HG03432 (cell line): Measurements from ENCODE around the gene ACOXL.
A peak's percentile ranks its signal among the peaks of the same experiment; 100 is the strongest.
"Not testable (repeated sequence)": the region's sequence is repeated elsewhere in the genome, so short reads cannot be mapped to it uniquely, and the experiment has no call there.

ENCODE experiments used
- ATAC-seq: cut with Tn5 transposase; IDR thresholded peaks from one replicate; pipeline ENCODE4 v1.9.1; 2021; ENCODE audit warnings: mild to moderate bottlenecking, moderate library complexity; ENCODE audit not compliant: unreplicated experiment

The ACOXL gene

DNA sequence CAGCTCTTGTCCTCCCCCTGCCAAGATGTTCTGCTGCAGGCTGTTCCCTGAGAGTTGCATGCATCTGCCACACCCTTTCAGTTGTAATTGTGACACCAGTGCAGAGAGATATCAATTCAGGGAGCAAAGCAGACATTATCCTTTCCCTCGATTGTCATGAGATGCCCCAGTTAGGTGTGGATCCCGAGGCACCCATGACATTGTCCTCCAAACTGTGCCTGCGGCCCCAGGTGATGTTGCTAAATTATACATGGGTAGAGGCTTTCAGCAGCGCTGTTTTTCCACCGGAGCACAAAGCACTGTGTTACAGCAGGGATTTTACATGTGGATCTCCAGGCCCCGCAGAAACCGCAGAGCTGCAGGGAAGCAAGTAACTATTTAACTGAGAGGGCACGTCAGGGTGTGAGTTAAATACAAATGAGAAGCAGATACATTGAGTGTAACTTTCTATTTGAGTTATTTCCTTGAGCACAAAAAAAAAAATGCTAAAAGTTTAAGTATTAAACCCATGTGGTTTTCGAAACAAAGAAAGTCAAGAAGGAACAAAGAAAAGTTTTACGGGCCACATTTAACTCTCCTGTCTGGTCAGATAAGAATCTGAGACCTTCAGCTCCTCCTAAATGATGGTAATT lies 298.0 kb downstream of the ACOXL start:
- ATAC-seq = peak; percentile 86

DNA sequence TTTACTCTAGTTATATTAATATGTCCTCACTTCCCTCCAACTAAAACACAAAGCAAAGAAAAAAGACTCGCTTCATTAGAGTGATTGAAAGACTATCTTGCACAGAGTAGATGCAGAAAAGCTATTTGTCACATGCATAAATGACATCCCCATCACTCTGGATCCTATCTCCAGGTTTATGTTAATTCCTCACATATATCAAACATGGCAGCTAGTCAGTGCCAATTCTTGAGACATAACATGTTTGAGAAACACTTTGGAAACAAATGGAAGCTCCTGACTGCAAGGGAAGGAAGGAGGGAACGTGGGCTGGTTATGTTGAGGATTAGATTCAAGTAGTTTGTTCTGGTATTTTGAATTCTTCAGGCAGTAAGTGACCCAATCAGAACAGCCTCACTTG lies 298.6 kb downstream of the ACOXL start:
- ATAC-seq = no peak

DNA sequence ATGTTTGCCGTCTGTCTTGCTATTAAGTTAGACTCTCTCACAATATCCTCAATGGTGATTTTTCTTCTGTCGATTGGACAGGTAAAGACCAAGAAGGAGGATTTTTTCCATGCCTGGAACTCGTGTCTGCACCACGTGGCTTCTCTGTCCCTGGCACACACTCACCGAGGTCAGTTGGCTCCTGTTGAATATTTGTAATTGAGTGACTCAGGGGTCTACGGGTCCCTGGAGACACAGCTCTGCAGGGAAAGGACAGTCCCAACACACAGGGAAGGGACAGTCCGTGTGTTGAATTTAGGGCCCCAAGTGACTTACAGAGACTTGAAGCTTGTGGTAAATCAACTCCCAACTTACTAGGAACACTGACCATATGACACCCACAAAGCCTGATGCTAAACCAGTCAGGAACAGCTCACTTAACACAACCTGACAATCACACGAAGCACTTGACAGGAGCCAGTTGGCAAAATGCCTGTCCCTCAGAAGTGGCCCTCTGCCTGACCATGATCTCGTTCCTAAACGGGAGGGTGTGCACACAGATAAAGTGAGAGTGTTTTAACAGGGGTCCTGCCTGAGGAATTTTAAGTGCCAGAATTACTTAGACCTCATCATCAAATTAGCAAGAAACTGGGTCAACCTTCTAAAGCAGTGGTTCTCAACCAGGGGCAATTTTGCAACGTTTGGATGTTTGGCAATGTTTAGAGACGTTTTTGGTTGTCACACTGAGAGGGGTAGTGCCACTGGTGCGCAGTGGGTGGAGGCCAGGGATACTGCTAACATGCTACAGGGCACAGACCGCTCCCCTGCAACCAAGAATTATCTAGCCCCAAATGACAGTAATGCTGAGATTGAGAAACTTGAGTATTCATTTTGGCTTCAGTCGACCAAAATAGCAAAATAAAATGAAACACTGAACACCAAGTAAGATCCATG lies 299.4 kb downstream of the ACOXL start:
- no peak for ATAC-seq

DNA sequence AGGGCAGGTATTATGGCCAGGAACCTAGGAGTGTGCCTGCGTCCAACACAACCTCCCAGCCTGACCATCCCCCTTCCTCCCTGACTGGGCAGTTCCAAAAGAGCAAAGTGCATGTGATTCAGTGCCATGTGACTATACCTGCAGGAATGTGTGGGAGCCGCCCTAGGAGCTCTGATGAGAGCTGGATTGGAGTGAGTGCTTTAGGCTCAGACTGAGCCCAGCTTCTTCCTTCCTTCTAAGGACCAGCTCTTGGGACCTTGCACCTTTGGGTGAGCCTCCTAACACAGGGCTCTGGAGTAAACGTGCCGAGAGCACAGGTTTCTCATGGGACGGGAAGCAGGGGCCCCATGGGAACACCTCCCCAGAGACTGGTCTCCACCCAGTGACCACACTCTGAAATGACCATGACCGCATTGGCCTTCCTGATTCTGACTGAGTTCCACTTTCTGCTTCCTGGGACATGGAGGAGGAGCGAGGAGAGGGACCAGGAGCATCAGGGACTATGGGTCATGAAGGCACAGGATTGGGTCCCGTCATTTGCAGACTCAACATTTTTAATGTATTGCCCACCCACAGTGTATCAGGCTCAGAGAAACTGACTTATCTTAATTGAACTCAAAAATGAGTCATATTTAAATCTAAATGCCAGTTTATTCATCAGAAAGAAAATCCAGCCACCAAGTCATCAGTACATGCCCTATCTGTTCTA lies 300.5 kb downstream of the ACOXL start:
- no peak for ATAC-seq

DNA sequence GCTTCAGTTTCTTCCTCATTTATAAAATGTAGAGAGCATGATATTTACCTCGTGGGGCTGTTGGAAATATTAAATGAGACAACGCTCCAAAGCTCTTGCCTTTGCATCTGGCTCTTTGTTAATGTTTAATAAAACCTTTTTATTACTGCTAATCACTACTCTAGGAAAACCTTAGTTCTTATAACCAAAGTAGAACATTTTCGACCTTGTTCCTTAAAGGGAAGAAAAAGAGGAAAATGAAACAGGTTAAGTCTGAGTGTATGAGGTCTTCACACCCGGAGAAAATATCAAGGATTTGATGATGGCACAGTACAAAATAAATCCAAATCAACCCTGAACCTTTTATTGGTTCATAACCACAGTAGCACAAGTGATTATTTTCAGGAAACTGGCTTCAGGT lies 301.8 kb downstream of the ACOXL start:
- no peak for ATAC-seq

GRCh38 chr2:111034606-111035005 lies 302.2 kb downstream of the ACOXL start:
- no peak for ATAC-seq

- ATAC-seq = peak; percentile 70
These were observed 303.6 kb downstream of the ACOXL start for GRCh38 chr2:111035830-111036441.

DNA sequence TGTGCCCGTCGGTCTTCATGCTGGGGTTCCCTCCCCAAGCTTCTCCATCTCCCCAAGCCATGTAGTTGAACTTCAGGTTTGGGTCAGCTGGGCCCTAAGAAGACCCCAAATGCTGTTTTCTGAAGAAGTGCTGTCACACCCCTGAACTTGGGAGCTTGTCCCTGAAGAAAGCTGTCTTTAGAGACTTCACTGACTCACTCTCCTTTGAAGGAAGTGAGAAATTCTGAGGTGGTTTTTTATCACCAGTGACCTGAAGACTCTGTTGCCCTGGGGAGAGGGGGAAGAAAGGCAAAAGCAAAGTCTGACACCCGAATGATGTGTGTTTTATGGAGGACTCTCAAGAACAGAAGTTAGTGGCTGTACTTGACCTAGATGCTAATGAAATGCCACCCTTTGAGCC lies 304.8 kb downstream of the ACOXL start:
- peak; percentile 61 for ATAC-seq

GRCh38 chr2:111039628-111040383 lies 307.4 kb downstream of the ACOXL start:
- ATAC-seq = no peak

GRCh38 chr2:111041398-111042202 lies 309.2 kb downstream of the ACOXL start:
- ATAC-seq = no peak

GRCh38 chr2:111042261-111042660 lies 309.9 kb downstream of the ACOXL start:
- ATAC-seq = no peak

GRCh38 chr2:111042772-111043771 lies 310.7 kb downstream of the ACOXL start:
- ATAC-seq = peak; percentile 73

DNA sequence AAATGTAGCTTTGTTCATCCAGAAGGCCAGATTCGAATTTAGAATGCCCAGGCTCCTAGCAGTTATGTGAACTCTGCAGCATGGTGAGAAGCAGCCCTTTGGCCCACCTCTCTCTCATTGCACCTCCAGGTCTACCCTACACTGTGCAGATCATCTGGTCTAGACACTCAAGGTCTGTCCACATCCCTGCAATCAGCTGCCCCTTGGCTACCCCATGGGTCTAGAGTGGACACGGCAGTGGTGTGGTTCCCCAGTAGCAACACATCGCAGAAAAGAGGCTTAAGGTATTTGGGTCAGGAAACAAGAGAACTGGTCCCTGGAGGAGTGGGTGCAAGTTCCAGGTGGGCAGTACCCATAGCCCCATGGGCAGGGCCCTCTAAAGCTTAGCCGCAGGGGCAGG lies 311.7 kb downstream of the ACOXL start:
- no peak for ATAC-seq

GRCh38 chr2:111045236-111045635 lies 312.9 kb downstream of the ACOXL start:
- ATAC-seq = not testable (repeated sequence)

DNA sequence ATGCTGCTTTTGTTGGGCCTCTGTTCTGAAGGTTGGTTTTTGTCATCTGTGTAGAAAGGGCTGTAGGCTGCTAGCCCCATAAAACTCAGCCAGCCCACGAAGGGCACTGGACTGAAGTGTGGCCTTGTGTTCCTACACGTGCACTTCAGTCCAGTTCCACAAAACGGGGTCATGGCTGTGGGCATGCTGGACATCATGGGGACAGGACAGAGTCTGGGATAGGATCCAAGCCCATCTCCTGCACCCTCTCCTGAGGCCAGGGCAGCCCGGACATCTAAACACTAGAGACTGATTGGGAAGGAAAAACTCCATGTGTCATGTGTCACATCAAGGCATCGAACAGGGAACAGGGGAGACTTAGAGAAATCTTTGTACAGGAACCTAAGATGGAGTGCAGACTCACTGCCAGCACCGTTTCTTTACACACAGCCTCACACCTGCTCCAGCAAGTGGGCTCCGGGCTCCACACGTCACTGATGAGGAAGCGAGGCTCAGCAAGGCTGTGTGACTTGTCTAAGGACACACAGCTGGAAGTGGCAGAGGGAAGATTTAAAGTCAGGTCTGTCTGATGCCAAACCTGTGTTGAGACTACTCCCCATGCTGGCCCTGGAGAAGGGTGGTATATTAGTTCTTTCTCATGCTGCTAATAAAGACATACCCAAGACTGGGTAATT lies 313.5 kb downstream of the ACOXL start:
- no peak for ATAC-seq

GRCh38 chr2:111046670-111047069 lies 314.3 kb downstream of the ACOXL start:
- no peak for ATAC-seq

DNA sequence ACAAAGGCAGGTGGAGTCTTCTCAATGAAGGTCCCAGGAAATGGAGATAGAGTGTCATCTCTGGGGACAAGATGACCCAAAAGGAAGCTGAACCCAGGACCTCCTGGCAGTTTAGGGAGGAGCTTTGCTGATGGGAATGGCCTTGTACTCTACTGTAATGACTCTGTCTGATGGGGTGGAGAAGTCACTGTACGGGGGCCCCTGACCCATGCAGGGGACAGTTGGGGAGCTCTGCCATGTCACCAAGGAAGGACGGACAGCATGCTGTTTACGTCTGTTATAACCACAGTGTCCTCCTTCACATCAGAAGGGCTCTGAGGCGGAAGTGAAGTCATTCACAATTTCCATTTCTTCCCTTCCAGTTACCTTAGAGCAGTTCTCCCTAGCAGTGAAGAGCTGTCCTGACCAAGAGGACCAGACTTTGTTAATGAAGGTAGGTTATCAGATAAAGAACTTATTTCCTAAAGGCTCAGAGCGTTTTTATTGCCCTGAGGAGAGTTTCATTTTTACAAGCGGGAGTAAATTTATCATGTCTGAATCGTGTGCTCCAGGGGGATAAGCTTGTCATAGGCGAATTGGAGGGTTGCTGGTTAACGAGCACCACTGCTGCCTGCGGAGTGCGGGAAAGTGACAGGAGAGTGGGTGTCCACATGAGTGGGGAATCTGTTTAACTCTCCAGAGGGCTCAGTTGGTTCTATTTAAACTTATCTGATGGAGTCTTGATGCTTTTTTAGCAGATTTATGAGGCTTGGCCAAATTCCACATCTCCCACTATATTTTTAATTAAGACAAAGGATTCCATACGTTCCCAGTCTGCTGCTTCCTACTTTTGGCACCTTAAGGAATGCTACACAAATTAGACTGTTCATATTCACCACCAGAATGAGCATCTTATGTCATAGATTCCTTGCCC lies 316.7 kb downstream of the ACOXL start:
- no peak for ATAC-seq
